HG03342 (cell line): ENCODE data around the gene KMT2D.
A peak's percentile ranks its signal among the peaks of the same experiment; 100 is the strongest.

Experiments
- ATAC-seq: cut with Tn5 transposase; IDR thresholded peaks from one replicate; pipeline ENCODE4 v1.9.1; 2021; ENCODE audit warnings: mild to moderate bottlenecking, moderate library complexity; ENCODE audit not compliant: unreplicated experiment

The KMT2D gene, protein sequence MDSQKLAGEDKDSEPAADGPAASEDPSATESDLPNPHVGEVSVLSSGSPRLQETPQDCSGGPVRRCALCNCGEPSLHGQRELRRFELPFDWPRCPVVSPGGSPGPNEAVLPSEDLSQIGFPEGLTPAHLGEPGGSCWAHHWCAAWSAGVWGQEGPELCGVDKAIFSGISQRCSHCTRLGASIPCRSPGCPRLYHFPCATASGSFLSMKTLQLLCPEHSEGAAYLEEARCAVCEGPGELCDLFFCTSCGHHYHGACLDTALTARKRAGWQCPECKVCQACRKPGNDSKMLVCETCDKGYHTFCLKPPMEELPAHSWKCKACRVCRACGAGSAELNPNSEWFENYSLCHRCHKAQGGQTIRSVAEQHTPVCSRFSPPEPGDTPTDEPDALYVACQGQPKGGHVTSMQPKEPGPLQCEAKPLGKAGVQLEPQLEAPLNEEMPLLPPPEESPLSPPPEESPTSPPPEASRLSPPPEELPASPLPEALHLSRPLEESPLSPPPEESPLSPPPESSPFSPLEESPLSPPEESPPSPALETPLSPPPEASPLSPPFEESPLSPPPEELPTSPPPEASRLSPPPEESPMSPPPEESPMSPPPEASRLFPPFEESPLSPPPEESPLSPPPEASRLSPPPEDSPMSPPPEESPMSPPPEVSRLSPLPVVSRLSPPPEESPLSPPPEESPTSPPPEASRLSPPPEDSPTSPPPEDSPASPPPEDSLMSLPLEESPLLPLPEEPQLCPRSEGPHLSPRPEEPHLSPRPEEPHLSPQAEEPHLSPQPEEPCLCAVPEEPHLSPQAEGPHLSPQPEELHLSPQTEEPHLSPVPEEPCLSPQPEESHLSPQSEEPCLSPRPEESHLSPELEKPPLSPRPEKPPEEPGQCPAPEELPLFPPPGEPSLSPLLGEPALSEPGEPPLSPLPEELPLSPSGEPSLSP (N-terminal part only)

DNA sequence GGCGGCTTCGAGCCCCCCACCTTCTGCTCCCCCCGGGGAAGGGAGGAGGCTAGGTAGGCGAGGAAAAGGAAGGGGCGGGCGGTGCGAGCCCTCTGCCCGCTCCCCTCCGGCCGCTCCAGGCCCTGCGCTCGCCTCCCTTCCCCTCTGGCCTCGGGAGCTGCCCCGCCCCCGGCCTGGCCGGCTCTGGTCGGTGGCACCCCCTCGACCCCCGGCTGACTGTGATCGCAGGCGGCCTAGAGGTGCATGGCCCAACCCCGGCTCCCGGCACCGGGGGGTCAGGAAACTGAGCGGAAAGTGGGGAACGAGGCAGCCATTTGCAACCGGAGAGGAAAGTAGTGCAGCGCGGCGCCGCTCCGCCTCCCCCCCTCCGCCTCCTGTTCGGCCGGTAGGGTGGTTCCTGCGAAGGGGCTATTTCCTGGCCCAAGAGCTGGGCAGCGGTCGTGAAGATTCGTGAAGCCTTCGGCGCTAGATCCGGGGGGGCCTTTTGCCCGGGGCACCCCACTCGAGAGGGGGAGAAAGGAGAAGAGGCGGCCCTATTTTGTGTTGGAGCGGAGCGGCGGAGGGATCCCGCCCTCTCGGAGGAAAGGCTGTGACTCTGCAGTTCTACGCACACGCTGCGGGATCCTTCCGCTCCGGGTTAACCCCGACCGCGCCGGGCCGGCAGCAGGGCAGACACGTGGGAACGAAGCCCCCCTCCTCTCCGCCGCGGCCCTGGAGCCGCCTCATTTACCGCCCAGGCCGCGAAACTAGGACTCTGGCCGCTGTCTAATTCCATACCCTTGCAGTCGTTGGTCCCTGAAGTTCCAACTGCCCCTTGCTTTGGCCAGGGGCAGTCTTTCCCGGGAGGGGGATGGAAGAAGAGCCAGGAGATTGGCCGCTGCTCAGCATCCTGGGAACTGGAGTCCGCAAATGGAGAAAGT is at the start of gene KMT2D:
Gene KMT2D, minus strand, starts transcription at position 558 of the 920 bp plus-strand sequence. CDS start 5,470 bp downstream, outside the sequence.
- peak; percentile 54 for ATAC-seq

DNA sequence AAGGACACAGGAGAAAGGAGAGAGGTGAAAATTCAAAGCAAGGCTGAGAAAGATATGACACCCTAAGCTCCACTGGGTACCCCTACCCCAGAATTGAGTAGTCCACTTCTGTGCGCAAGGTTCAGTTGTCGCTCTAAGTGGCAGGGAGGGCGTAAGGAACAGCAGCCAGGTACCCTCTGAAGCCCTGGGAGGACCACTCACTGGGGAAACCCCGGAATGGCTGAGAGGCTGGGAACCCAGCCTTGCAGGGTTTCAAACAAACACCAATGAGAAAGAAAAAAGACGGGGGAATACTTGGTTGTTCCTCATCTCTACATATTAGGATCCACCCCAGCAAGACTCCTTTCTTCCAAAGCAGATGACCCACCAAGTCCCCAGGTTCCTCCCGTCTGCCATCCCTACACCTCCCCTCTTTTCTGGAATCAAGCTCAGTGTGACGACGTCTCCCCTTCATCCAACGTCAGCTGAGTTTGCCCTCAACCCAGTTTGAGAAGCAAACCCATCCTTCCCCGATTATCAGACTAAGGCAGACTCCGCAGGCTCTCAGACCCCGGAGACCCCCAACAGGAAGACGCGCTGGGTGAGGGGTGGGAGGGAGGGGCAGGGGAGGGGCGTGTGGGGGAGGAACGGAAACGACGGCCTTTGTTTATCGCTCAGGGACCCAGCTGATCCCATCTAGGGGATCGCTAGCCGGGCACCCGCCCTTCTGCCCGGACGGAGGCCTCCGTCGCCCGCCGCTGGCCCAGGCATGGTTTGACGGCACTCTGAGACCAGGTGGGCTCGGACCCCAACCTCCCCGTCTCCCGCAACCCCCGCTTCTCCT is 49.3 kb upstream of the KMT2D start:
- peak; percentile 1 for ATAC-seq

- ATAC-seq = no peak
Measured at GRCh38 chr12:49108958-49109404, 48.4 kb upstream of the KMT2D start.

DNA sequence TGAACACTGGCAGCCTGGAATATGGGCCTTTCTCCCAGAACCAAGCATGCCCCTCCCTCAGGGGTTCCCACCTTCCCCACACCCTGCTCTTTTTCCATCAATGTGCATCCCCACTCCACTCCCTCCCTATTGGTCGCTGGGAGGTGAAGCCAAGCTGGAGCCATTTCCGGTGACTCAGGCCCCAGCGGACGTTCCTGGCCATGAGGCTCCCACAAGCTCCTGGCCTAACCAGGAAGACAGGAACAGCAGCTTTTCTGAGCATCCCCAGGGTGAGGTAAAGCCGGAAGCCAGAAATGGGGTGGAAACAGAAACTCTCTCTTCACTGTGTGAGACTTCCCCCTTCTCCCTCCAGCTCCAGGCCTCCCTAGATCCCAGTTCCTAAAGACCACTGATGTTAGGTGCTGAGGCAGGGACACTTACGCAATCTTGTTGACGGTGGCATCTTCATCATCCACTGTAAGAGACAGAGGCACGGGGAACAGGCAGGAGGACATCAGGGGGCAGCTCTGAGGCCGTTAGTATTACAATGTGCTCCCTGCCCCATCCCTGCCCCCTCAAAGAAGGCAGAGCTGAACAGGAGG is 45.0 kb upstream of the KMT2D start:
- no peak for ATAC-seq

DNA sequence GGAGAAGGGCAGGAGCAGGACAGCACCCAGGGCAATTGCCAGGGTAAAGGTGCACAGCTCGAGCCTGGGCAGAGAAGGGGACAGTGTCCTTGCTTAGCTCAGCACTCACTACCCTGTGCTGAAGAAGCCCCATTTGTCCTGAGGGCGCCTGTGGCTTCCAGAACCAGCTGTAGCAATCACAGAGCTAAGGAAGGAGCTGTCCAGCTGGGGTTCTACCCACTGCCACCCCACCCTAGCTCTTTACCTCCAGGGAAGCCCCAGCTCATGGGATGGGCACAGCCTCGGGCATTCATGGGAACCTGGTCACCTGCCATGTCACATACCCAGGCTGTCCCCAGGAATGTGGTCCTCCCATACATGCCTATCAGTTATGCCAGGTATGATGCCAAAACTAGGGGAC is 44.2 kb upstream of the KMT2D start:
- ATAC-seq = no peak

GRCh38 chr12:49100380-49100779 is 39.8 kb upstream of the KMT2D start:
- ATAC-seq = no peak

GRCh38 chr12:49098703-49099102 is 38.1 kb upstream of the KMT2D start:
- no peak for ATAC-seq

- no peak for ATAC-seq
Measured at GRCh38 chr12:49098035-49098451, 37.4 kb upstream of the KMT2D start.

GRCh38 chr12:49097381-49097780 is 36.8 kb upstream of the KMT2D start:
- no peak for ATAC-seq

- ATAC-seq = no peak
Measured at GRCh38 chr12:49094975-49095365, 34.4 kb upstream of the KMT2D start.

DNA sequence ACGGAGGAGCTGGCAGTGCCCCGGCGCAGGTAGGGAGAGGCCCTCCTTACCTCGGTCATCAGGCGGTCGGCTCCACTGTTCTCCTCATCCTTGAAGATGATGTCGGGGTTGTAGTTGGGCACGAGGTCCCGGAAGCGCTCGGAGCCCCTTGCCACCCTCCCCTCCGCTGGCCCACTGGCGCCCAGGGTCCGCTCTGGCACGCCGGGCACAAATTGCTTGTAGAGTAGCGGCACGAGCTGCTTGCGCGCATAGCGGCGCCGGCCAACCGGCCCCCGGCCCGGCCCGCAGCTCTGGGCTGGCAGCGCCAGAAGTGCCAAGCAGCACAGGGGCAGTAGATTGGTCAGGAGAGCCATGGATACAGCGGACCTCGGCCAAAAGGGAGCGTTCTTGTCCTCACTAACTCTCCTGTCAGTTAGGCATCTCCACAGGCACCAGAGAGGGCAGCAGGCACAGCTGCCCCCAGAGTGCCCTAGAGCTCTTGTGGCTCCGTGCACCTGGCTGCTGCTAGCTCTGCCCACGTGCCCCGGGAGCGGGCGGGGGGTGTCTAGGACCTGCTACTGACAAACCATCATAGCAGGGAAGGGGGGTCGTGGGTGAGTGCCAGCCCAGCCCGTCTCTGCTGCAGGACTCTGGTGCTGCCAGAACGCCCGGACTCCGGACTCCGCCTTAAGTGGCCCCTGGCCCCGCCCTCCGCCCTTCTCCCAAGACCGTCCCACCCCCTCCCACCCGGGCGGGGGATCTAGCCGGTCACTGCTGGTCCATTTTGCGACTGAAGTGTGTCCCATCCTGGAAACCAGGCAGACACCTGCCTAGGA is 33.8 kb upstream of the KMT2D start, which contains the start of gene DHH:
Gene DHH, minus strand, starts transcription at position 642 of the 815 bp plus-strand sequence. Its CDS starts 289 bp downstream, at position 353.
- ATAC-seq = no peak

DNA sequence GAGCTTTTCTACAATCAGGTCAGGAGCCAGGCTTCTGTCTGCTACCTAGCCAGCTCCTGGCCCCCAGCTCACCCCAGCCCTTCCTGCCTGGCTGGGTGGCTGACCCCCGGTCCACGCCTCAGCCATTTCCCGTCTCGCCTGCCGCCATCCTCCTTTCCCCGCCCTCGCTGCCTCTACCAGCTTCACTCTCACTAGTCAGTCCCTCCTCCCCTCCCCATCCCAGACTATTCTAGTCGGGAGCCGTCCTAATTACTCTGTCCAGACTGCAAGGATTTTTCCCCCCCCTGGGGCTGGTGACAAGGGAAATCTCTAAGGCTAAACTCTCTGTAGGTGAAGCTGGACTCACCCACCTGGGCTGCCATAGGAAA is 33.2 kb upstream of the KMT2D start:
- ATAC-seq = no peak

DNA sequence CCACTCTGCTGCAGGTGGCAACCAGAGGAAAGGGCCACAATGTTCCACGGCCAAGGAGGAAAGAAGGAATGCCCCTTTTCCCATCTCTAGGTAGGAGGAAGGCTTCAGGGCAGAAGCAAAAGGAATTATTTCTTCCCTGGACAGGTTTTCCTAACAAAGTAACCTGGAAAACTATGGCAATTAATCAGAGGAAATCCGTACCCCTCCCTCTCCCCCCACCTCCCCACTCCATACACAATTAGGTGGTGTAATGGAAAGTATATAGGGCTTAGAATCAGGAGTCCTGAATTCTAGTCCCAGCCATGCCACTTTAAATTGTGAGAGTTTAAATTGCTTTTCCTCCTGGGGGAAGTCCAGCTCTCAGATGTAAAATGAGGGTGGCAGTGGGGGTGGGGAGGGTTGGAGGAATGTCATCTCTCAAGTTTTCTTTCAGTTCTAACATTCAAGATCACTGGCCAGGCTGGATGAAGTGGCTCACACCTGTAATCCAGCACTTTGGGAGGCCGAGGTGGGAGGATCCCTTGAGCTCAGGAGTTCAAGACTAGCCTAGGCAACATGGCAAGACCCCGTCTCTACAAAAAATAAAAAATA is 32.3 kb upstream of the KMT2D start:
- no peak for ATAC-seq

GRCh38 chr12:49092086-49092815 is 31.7 kb upstream of the KMT2D start:
- no peak for ATAC-seq

GRCh38 chr12:49091836-49092085 is 31.2 kb upstream of the KMT2D start:
- no peak for ATAC-seq

GRCh38 chr12:49091056-49091835 is 30.7 kb upstream of the KMT2D start:
- ATAC-seq = no peak
